Neural cell (in vitro differentiated cells): ENCODE results near the gene GABRG3.

ENCODE experiments used
- EP300 ChIP-seq: fragments of 450-650 bp; conservative IDR thresholded peaks from 2 replicates; pipeline ENCODE4 v1.6.1; 2014; ENCODE audit warnings: antibody characterized with exemption, mild to moderate bottlenecking, moderate library complexity; ENCODE audit not compliant: poor library complexity, severe bottlenecking
- EZH2 ChIP-seq: fragments of 200-600, 300-800 bp; shearing (Covaris generic), sonication (generic); IDR thresholded peaks from 2 replicates; pipeline ENCODE4 v1.6.1; 2014; ENCODE audit warnings: antibody characterized with exemption, low read length, borderline replicate concordance, mild to moderate bottlenecking; ENCODE audit not compliant: insufficient read depth, poor library complexity, severe bottlenecking
- POLR2AphosphoS5 ChIP-seq: IDR thresholded peaks from 2 replicates; pipeline ENCODE4 v1.6.1; 2012
- SMC3 ChIP-seq: fragments of 450-650 bp; conservative IDR thresholded peaks from 2 replicates; pipeline ENCODE4 v1.6.1; 2014; ENCODE audit warnings: antibody characterized with exemption, mild to moderate bottlenecking, moderate library complexity; ENCODE audit not compliant: poor library complexity
- TF ChIP-seq, protein P1 (sequence below): fragments of 450-650 bp; IDR thresholded peaks from 2 replicates; pipeline ENCODE4 v1.5.1; 2014; ENCODE audit warnings: antibody characterized with exemption, mild to moderate bottlenecking, moderate library complexity; ENCODE audit not compliant: poor library complexity, severe bottlenecking
- TF ChIP-seq, protein P2 (sequence below): IDR thresholded peaks from 2 replicates; pipeline ENCODE4 v1.6.1; 2012; ENCODE audit warnings: borderline replicate concordance

DNA sequence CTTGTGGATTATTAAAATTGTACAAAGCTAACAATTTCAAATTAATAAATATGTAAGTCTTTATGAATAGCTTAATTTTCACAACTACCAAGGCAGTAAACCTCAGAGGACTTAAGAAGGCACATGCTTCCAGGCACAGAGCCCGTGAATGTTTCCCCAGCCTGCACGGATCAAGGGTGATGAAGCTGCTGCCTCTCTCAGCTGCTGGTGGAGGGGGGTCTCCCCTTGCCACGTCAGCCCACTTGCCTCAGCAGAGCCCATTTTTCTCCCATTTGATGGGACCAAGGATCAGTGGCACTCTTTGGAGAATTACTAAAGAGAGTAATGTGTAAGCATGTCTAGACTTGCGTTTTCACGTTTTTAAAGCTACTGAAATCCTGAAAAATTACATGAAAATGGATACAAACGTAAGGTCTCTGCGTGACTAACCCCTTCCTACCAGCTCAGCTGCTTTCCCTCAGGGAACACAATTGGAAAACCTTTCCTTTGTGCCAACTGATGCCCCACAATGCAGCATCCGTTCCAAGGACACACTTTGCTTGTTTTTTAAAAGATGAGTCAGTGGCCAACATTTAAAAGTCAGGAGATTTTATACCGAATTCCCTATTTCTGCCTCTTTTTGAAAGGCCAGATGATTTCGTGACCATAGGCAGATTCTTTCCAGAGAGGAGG lies 494.1 kb downstream of the GABRG3 start:
- TF ChIP-seq SMC3 (no peak), EP300 (no peak), EZH2 (no peak), POLR2AphosphoS5 (no peak)
- TF ChIP-seq, protein P1, sequence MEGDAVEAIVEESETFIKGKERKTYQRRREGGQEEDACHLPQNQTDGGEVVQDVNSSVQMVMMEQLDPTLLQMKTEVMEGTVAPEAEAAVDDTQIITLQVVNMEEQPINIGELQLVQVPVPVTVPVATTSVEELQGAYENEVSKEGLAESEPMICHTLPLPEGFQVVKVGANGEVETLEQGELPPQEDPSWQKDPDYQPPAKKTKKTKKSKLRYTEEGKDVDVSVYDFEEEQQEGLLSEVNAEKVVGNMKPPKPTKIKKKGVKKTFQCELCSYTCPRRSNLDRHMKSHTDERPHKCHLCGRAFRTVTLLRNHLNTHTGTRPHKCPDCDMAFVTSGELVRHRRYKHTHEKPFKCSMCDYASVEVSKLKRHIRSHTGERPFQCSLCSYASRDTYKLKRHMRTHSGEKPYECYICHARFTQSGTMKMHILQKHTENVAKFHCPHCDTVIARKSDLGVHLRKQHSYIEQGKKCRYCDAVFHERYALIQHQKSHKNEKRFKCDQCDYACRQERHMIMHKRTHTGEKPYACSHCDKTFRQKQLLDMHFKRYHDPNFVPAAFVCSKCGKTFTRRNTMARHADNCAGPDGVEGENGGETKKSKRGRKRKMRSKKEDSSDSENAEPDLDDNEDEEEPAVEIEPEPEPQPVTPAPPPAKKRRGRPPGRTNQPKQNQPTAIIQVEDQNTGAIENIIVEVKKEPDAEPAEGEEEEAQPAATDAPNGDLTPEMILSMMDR, result no peak
- TF ChIP-seq, protein P2, sequence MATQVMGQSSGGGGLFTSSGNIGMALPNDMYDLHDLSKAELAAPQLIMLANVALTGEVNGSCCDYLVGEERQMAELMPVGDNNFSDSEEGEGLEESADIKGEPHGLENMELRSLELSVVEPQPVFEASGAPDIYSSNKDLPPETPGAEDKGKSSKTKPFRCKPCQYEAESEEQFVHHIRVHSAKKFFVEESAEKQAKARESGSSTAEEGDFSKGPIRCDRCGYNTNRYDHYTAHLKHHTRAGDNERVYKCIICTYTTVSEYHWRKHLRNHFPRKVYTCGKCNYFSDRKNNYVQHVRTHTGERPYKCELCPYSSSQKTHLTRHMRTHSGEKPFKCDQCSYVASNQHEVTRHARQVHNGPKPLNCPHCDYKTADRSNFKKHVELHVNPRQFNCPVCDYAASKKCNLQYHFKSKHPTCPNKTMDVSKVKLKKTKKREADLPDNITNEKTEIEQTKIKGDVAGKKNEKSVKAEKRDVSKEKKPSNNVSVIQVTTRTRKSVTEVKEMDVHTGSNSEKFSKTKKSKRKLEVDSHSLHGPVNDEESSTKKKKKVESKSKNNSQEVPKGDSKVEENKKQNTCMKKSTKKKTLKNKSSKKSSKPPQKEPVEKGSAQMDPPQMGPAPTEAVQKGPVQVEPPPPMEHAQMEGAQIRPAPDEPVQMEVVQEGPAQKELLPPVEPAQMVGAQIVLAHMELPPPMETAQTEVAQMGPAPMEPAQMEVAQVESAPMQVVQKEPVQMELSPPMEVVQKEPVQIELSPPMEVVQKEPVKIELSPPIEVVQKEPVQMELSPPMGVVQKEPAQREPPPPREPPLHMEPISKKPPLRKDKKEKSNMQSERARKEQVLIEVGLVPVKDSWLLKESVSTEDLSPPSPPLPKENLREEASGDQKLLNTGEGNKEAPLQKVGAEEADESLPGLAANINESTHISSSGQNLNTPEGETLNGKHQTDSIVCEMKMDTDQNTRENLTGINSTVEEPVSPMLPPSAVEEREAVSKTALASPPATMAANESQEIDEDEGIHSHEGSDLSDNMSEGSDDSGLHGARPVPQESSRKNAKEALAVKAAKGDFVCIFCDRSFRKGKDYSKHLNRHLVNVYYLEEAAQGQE, result no peak
